HG02642 (cell line): Measurements from ENCODE around the gene SARS1.
"Not testable (repeated sequence)": the region's sequence is repeated elsewhere in the genome, so short reads cannot be mapped to it uniquely, and the experiment has no call there.

Source experiments
- ATAC-seq: cut with Tn5 transposase; IDR thresholded peaks from one replicate; pipeline ENCODE4 v1.9.1; 2021; ENCODE audit warnings: mild to moderate bottlenecking; ENCODE audit not compliant: unreplicated experiment, poor library complexity

The SARS1 gene

DNA sequence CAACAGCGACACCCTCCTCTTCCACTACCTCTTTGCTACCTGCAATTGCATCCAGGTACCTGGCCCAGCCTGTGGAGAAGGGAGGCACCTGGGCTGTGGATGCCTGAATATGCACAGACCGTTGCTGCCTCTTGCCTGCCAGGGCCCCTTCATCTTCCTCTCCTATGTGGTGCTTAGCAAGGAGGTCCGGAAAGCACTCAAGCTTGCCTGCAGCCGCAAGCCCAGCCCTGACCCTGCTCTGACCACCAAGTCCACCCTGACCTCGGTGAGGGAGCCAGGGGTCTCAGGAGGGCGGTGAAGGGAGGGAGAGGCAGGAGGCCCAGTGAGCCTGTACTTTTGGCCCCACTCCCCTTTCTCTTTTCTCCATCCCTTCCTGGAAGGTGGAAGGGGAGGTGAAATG is 57.7 kb downstream of the SARS1 start:
- ATAC-seq, result no peak

GRCh38 chr1:109272021-109272799 is 58.5 kb downstream of the SARS1 start:
- ATAC-seq, result no peak

- ATAC-seq, result no peak
Measured at GRCh38 chr1:109272831-109273547, 59.3 kb downstream of the SARS1 start.

GRCh38 chr1:109273570-109274288 is 60.0 kb downstream of the SARS1 start:
- ATAC-seq, result no peak

DNA sequence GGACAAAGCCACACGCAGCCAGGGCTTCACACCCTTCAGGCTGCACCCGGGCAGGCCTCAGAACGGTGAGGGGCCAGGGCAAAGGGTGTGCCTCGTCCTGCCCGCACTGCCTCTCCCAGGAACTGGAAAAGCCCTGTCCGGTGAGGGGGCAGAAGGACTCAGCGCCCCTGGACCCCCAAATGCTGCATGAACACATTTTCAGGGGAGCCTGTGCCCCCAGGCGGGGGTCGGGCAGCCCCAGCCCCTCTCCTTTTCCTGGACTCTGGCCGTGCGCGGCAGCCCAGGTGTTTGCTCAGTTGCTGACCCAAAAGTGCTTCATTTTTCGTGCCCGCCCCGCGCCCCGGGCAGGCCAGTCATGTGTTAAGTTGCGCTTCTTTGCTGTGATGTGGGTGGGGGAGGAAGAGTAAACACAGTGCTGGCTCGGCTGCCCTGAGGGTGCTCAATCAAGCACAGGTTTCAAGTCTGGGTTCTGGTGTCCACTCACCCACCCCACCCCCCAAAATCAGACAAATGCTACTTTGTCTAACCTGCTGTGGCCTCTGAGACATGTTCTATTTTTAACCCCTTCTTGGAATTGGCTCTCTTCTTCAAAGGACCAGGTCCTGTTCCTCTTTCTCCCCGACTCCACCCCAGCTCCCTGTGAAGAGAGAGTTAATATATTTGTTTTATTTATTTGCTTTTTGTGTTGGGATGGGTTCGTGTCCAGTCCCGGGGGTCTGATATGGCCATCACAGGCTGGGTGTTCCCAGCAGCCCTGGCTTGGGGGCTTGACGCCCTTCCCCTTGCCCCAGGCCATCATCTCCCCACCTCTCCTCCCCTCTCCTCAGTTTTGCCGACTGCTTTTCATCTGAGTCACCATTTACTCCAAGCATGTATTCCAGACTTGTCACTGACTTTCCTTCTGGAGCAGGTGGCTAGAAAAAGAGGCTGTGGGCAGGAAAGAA is 61.1 kb downstream of the SARS1 start:
- ATAC-seq, result no peak

- ATAC-seq, result no peak
Measured at GRCh38 chr1:109275706-109276345, 62.1 kb downstream of the SARS1 start.

- ATAC-seq, result peak; percentile 78
Measured at GRCh38 chr1:109277434-109278204, 63.9 kb downstream of the SARS1 start.

DNA sequence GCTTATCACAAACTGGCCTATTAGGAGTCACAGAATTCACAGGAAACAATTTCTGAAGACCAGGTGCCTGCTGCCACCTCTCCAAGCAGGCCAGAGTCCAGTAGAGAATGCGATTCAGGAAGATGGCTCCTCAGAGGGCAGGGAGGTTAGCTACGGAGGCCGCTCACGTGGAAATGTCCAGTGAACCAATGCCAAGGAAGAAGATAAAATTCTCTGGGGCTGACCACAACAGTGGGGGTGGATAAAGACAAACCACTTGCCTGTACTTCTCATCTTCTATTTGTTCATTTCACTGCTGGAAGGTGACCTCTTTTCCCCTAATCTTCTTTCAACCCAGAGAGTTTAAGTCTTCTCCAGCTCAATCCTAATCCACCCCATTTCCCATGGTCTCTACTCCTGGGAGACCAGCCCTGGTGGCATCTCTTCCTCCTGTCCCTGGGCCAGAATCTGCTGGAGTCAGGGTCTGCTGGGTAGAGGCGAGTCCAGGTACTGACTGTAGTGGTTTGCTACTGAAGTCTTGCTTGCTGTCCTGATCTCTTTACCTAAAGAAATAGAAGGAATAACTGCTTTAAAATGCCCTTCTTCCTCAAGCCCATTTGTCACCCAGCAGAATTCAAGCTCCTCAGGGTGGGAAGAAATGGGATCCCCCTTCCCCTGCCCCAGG is 66.0 kb downstream of the SARS1 start:
- no peak for ATAC-seq

DNA sequence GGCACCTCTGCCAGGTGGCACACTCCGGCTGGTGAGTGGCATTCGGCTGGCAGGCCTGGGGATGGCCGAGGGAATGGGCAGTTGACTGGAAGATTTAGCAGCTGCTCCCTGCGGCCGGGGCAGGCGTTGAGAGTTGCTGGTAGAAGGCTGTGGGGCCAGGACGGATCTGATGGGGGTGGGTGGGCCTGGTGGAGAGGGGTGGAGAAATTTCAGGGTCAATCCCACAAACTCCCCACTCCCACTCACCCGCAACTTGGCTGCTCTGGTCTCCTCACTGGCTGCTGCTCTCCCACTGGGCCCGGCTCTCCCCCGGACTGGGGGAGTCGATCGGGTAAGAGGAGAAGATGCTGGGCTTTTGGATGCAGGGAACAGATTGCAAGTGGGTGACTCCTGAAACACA is 67.1 kb downstream of the SARS1 start:
- ATAC-seq, result no peak

DNA sequence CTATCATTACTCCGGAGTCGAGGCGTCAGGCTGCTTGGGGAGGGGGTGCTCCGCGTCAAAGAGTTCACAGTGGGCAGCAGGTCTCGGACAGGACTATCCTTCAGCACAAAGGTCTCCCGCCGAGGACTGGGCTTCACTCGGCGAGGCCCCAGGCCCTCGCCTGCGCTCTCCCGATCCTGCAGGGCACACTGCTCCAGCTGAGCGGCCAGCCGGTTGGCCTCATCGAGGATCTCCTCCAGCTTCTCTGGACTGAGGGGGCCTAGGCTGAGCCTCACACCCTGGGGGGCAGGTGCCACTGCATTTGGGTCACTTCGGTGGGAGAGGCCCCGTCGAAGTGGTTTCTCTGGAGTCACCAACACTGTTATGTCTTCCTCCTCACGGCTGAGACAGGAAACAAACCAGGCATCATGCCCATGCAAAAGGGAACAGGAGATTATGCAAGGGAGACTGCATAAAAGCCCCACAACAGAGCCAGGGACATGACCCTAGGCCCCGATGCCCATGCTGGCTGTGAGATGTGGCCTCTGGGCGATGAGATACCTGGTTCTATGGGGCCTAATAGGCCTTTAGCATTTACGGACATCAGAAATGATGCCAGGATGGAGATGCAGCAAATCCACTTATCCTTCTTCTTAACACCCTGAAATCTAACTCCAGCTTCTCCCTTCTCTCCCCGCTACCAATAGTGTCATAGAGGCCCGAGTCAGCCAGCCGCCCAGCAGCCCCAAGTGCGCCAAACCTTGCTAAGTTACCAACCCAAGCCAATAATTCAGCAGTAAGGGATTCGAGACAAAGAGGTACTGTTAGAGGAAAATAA is 68.2 kb downstream of the SARS1 start:
- no peak for ATAC-seq

DNA sequence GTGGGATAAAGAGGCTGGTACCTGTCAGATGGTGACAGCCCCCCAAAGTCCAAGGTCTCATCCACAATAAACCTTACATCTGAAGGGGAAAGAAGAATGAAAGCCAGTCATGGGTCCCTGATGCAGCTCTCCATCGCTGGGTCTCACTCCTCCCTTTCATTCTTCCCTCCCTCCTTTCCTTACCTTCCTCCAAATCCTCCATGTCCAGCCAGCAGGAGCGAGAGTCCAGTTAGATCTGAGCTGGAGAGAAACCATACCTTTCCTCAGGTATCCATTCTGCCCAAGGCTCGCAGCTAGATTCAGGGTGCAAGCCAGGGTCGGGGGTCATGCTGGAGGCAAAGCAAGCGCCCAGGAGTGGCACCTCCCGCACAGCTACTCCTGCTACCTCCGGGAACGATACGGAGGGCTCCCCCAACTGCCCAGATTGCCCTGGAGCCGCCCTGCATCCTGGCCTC is 68.8 kb downstream of the SARS1 start:
- no peak for ATAC-seq

- peak; percentile 96 for ATAC-seq
Measured at GRCh38 chr1:109282952-109283747, 69.4 kb downstream of the SARS1 start, which contains the start of gene PSRC1. PSRC1 (minus strand) TSS chr1:109283145.

DNA sequence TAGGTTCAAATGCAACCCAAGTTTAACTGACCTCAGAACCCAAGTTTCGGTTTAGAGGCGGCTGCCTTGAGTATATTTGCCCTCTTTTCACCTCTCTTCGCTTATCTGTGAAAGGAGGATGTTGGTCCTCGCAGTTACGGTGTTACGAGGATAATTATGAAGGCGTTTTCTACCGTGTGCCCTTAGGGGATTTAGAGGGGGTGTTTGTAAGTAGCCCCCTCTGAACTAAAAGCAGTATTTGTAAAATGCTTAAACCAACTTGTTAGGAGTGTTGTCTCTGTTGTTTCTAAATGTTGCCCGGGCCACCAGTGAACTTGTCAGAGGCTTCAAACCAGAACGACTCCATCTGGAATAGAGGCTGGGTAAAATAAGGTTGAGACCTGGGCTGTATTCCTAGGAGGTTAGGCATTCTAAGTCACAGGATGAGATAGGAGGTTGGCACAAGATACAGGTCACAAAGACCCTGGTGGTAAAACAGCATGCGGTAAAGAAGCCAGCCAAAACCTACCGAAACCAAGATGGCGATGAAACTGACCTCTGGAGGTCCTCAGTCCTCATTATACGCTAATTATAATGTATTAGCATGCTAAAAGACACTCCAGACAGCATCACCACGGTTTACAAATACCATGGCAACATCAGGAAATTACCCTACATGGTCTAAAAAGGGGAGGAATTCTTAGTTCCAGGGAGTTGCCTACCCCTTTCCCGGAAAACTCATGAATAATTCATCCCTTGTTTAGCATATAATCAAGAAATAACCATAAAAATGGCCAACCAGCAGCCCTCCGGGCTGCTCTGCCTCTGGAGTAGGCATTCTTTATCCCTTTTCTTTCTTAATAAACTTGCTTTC is 70.3 kb downstream of the SARS1 start:
- ATAC-seq, result no peak

DNA sequence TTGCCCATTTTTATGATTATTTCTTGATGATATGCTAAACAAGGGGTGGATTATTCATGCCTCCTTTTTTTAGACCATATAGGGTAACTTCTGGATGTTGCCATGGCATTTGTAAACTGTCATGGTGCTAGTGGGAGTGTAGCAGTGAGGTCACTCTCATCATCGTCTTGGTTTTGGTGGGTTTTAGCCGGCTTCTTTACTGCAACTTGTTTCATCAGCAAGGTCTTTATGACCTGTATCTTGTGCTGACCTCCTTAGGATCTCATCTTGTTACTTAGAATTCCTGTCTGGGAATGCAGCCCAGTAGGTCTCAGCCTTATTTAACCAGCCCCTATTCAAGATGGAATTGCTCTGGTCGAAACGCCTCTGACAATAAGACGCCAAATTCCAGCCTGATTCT is 73.0 kb downstream of the SARS1 start:
- not testable (repeated sequence) for ATAC-seq
